ENCODE measurements around the gene ABHD16A. TPM values are rescaled to one million over a fixed set of nuclear protein-coding genes. Genes with fewer than 3 reads are reported as not detected.
A peak's percentile ranks its signal among the peaks of the same experiment; 100 is the strongest.

Gene ABHD16A
- total RNA-seq (ENCODE audit: unreplicated experiment), result 120 TPM
- long read RNA-seq, transcript ABHD16A-201 (20 exons, 2,103 nt), result major isoform, 88 of 107 reads
- long read RNA-seq, partial matches to known transcripts, result 4 of 107 reads
- long read RNA-seq, other reads (novel, unspliced or antisense), result 14 of 107 reads

DNA sequence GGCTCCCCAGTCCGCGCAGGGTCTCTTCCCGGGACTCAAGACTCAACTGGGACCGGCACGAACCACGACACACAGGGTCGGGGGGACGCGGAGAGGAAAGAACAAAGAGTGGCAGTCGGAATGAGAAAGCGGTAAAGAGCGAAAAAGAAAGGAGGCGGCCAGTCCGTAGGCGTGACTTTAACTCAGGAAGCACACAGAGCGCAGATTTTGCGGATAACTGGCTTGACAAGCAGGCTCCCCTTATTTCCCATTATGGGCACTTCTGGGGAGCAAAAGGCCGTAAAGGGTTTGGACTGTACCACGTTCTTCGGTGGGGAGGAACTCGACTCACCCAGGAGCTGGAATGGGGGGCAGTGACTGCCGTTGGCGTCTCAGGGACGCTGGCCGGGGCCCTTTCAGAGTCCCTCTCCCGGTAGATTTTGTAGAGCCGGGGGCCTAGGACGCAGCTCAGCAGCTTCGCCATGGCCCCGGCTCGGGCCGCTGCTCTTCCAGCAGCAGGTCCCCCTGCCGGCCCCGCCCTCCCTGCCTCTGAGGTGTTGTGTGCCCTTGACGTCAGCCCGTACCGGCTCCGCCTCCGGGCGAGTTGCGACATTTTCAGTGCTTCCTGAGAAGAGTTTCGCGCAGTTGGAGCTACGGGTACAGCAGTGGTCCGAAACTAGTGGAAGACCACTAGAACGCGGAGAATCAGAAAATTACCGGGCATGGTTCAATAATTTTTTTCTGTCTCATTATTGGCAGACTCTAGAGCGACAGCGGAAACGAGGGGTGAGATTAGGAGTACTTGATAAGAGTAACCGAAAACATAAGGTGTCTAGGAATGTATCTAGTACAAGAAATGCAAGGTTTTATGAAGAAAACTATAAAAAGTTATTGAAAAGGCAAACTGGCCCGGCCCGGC, at the start of gene ABHD16A:
Gene ABHD16A (minus strand): TSS at position 506 of the 898 bp plus-strand sequence. CDS start 43 bp downstream, at position 463.
- Mint-ChIP-seq H3K4me1 (ENCODE audit: low read depth, unreplicated experiment) (peaks cover 13% of the 10 kb centered on the region), H3K27ac (ENCODE audit: unreplicated experiment) (peak within 1 kb of the TSS; percentile 99), H3K36me3 (ENCODE audit: unreplicated experiment) (no peaks in the 10 kb centered on the region), H3K4me3 (ENCODE audit: unreplicated experiment) (peak within 1 kb of the TSS; percentile 94), H3K9me3 (ENCODE audit: unreplicated experiment) (peaks cover 10% of the 10 kb centered on the region), H3K27me3 (ENCODE audit: unreplicated experiment) (peaks cover 7% of the 10 kb centered on the region)
- DNase-seq, result peak; percentile 98
- TF ChIP-seq, protein P1, sequence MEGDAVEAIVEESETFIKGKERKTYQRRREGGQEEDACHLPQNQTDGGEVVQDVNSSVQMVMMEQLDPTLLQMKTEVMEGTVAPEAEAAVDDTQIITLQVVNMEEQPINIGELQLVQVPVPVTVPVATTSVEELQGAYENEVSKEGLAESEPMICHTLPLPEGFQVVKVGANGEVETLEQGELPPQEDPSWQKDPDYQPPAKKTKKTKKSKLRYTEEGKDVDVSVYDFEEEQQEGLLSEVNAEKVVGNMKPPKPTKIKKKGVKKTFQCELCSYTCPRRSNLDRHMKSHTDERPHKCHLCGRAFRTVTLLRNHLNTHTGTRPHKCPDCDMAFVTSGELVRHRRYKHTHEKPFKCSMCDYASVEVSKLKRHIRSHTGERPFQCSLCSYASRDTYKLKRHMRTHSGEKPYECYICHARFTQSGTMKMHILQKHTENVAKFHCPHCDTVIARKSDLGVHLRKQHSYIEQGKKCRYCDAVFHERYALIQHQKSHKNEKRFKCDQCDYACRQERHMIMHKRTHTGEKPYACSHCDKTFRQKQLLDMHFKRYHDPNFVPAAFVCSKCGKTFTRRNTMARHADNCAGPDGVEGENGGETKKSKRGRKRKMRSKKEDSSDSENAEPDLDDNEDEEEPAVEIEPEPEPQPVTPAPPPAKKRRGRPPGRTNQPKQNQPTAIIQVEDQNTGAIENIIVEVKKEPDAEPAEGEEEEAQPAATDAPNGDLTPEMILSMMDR (IDR thresholded peaks at IDR 0.05; ENCODE audit: partially characterized antibody, unreplicated experiment), result peak; percentile 23

DNA sequence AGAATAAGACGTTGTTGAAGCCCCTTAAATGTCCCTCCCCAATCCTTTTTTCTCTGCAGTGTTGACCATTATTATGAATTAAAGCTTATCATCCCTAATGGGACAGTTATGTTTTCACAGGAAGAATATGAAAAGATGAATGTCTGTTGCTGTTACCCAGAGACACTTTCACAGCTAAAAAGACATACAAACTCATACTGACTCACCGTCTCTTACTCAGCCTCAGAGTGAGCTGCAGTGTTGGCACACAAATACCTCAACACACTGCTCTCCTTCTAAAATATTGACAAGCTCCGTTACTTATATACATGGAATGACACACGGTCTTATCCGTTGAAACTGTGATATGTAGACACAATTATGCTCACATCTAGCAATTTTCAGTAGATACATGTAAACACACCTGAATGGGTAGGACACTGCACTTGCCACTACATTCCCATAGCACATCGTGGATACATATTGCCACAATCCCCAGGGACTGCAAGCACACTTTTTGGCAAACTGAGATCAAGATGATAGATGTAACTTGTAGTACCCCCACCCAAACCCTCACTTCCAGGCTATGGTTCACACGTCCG, 49.7 kb upstream of the ABHD16A start:
- no peaks in the 10 kb centered on the region for H3K4me1 Mint-ChIP-seq (ENCODE audit: low read depth, unreplicated experiment)
- DNase-seq, result no peak
- TF ChIP-seq, protein P1 (IDR thresholded peaks at IDR 0.05; ENCODE audit: partially characterized antibody, unreplicated experiment), result no peak
- no peaks in the 10 kb centered on the region for H3K36me3 Mint-ChIP-seq (ENCODE audit: unreplicated experiment)
- H3K9me3 Mint-ChIP-seq (ENCODE audit: unreplicated experiment), result peaks cover 3% of the 10 kb centered on the region
- H3K27me3 Mint-ChIP-seq (ENCODE audit: unreplicated experiment), result peaks cover 2% of the 10 kb centered on the region
- H3K27ac Mint-ChIP-seq (ENCODE audit: unreplicated experiment), result no peak overlapping the region
- no peak overlapping the region for H3K4me3 Mint-ChIP-seq (ENCODE audit: unreplicated experiment)

DNA sequence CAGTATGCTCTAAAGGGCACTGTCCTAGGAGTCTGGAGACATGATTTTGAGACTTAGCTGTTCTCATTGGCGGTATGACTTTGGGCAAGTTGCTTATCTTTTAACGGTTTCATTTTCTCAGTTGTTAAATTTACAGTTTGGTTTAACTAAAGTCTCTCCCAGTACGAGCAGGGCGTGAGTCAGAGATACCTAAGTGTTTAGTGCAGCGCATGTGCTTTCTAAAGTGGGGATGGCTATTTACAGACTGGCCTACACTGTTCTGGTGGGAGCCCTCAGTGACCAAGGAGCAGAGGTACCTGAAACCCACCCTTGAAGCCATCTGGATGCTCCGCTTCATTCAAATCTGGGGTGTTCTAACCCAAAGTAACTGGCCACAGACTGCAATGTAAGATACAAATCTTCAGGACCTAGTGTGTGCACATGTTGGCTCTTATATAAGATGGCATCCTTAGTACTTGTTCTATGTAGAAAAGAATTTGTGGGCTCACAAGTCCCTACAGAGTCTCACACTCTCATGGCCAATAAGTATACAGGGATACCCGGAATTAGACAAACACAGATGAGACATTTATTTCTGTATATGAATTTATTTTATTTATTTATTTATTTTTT, 47.4 kb upstream of the ABHD16A start:
- TF ChIP-seq, protein P1 (IDR thresholded peaks at IDR 0.05; ENCODE audit: partially characterized antibody, unreplicated experiment), result no peak
- H3K27ac Mint-ChIP-seq (ENCODE audit: unreplicated experiment), result no peak overlapping the region
- no peak for DNase-seq
- H3K9me3 Mint-ChIP-seq (ENCODE audit: unreplicated experiment), result peaks cover 5% of the 10 kb centered on the region
- no peaks in the 10 kb centered on the region for H3K36me3 Mint-ChIP-seq (ENCODE audit: unreplicated experiment)
- no peaks in the 10 kb centered on the region for H3K4me1 Mint-ChIP-seq (ENCODE audit: low read depth, unreplicated experiment)
- H3K27me3 Mint-ChIP-seq (ENCODE audit: unreplicated experiment), result peaks cover 2% of the 10 kb centered on the region
- no peak overlapping the region for H3K4me3 Mint-ChIP-seq (ENCODE audit: unreplicated experiment)

DNA sequence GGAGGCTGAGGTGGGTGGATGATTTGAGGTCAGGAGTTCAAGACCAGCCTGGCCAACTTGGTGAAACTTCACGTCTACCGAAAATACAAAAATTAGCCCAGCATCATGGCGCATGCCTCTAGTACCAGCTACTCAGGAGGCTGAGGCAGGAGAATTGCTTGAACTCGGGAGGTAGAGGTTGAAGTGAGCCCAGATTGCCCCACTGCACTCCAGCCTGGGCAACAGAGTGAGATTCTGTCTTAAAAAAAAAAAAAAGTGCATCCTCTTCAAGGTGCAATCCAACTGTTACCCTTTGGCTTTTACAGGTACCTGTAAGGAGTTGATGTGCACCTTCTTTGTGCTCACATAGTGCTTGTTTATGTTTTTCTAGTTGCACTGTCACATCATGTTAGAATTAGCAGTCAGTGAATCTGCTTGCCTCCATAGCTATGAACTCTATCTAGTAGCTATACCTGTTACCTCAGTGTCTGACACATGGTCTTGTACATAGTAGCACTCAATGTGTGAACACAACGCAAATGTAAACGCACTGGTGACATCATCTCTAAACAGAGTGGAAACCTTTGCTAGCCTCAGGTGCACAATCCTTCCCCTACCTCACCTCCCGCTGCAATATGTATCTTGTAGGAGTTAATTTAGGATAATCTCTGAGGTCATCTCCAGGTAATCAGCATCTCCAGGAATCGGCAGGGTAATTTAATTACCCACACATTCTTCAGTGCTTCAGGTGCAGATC, 46.3 kb upstream of the ABHD16A start:
- peaks cover 5% of the 10 kb centered on the region for H3K27me3 Mint-ChIP-seq (ENCODE audit: unreplicated experiment)
- H3K9me3 Mint-ChIP-seq (ENCODE audit: unreplicated experiment), result peaks cover 5% of the 10 kb centered on the region
- TF ChIP-seq, protein P1 (IDR thresholded peaks at IDR 0.05; ENCODE audit: partially characterized antibody, unreplicated experiment), result no peak
- DNase-seq, result no peak
- H3K4me1 Mint-ChIP-seq (ENCODE audit: low read depth, unreplicated experiment), result no peaks in the 10 kb centered on the region
- no peak overlapping the region for H3K4me3 Mint-ChIP-seq (ENCODE audit: unreplicated experiment)
- no peak overlapping the region for H3K27ac Mint-ChIP-seq (ENCODE audit: unreplicated experiment)
- H3K36me3 Mint-ChIP-seq (ENCODE audit: unreplicated experiment), result no peaks in the 10 kb centered on the region

Measured in glutamatergic neuron (in vitro differentiated cells).